ENCODE results near the gene S100A9. TPM values are rescaled to one million over a fixed set of nuclear protein-coding genes. Genes with fewer than 3 reads are reported as not detected.

S100A9 gene
- total RNA-seq, 1 donor from 2014 or later, result 0.51 TPM

- no peak for TF ChIP-seq CTCF (IDR thresholded peaks at IDR 0.05; ENCODE audit: unreplicated experiment)
- Mint-ChIP-seq H3K9me3 (ENCODE audit: unreplicated experiment) (no peaks in the 10 kb centered on the region), H3K27ac (ENCODE audit: unreplicated experiment) (no peak overlapping the region), H3K4me3 (ENCODE audit: unreplicated experiment) (no peak overlapping the region), H3K36me3 (ENCODE audit: low read depth, unreplicated experiment) (no peaks in the 10 kb centered on the region), H3K27me3 (ENCODE audit: unreplicated experiment) (peaks cover 6% of the 10 kb centered on the region), H3K4me1 (ENCODE audit: unreplicated experiment) (no peaks in the 10 kb centered on the region)
- DNase-seq (ENCODE audit: low spot score), result no peak
Measured at GRCh38 chr1:153368495-153368894, 10.8 kb downstream of the S100A9 start.

GRCh38 chr1:153370146-153370545 is 12.5 kb downstream of the S100A9 start:
- DNase-seq (ENCODE audit: low spot score), result no peak
- no peak overlapping the region for H3K27ac Mint-ChIP-seq (ENCODE audit: unreplicated experiment)
- H3K4me1 Mint-ChIP-seq (ENCODE audit: unreplicated experiment), result no peaks in the 10 kb centered on the region
- no peaks in the 10 kb centered on the region for H3K9me3 Mint-ChIP-seq (ENCODE audit: unreplicated experiment)
- H3K4me3 Mint-ChIP-seq (ENCODE audit: unreplicated experiment), result no peak overlapping the region
- H3K36me3 Mint-ChIP-seq (ENCODE audit: low read depth, unreplicated experiment), result no peaks in the 10 kb centered on the region
- TF ChIP-seq CTCF (IDR thresholded peaks at IDR 0.05; ENCODE audit: unreplicated experiment), result no peak
- H3K27me3 Mint-ChIP-seq (ENCODE audit: unreplicated experiment), result peaks cover 5% of the 10 kb centered on the region

GRCh38 chr1:153371231-153371630 is 13.6 kb downstream of the S100A9 start:
- H3K27ac Mint-ChIP-seq (ENCODE audit: unreplicated experiment), result no peak overlapping the region
- TF ChIP-seq CTCF (IDR thresholded peaks at IDR 0.05; ENCODE audit: unreplicated experiment), result no peak
- DNase-seq (ENCODE audit: low spot score), result no peak
- H3K27me3 Mint-ChIP-seq (ENCODE audit: unreplicated experiment), result peaks cover 4% of the 10 kb centered on the region
- no peaks in the 10 kb centered on the region for H3K36me3 Mint-ChIP-seq (ENCODE audit: low read depth, unreplicated experiment)
- no peaks in the 10 kb centered on the region for H3K9me3 Mint-ChIP-seq (ENCODE audit: unreplicated experiment)
- no peaks in the 10 kb centered on the region for H3K4me1 Mint-ChIP-seq (ENCODE audit: unreplicated experiment)
- no peak overlapping the region for H3K4me3 Mint-ChIP-seq (ENCODE audit: unreplicated experiment)

GRCh38 chr1:153372571-153372970 is 14.9 kb downstream of the S100A9 start:
- TF ChIP-seq CTCF (IDR thresholded peaks at IDR 0.05; ENCODE audit: unreplicated experiment), result no peak
- Mint-ChIP-seq H3K27ac (ENCODE audit: unreplicated experiment) (no peak overlapping the region), H3K36me3 (ENCODE audit: low read depth, unreplicated experiment) (no peaks in the 10 kb centered on the region), H3K4me3 (ENCODE audit: unreplicated experiment) (no peak overlapping the region), H3K27me3 (ENCODE audit: unreplicated experiment) (peaks cover 2% of the 10 kb centered on the region), H3K9me3 (ENCODE audit: unreplicated experiment) (no peaks in the 10 kb centered on the region), H3K4me1 (ENCODE audit: unreplicated experiment) (no peaks in the 10 kb centered on the region)
- DNase-seq (ENCODE audit: low spot score), result no peak

- Mint-ChIP-seq H3K4me1 (ENCODE audit: unreplicated experiment) (no peaks in the 10 kb centered on the region), H3K9me3 (ENCODE audit: unreplicated experiment) (no peaks in the 10 kb centered on the region), H3K27ac (ENCODE audit: unreplicated experiment) (no peak overlapping the region), H3K36me3 (ENCODE audit: low read depth, unreplicated experiment) (no peaks in the 10 kb centered on the region), H3K4me3 (ENCODE audit: unreplicated experiment) (no peak overlapping the region), H3K27me3 (ENCODE audit: unreplicated experiment) (peaks cover 2% of the 10 kb centered on the region)
- DNase-seq (ENCODE audit: low spot score), result no peak
- TF ChIP-seq CTCF (IDR thresholded peaks at IDR 0.05; ENCODE audit: unreplicated experiment), result no peak
Measured at GRCh38 chr1:153374071-153374470, 16.4 kb downstream of the S100A9 start.
